Endothelial cell of umbilical vein (primary cell): ENCODE data around the gene CD300LF. TPM values are rescaled to one million over a fixed set of nuclear protein-coding genes. Genes with fewer than 3 reads are reported as not detected.

ENCODE experiments used
- BruUV-seq: library from RNA; stranded (reverse); fragments of 400-500 nt; replicated peaks from 2 replicates; lab custom pipeline; 2021; lab: Mats Ljungman, UMichigan
- CTCF ChIA-PET: fragments of 300-600, 350-600 bp; sonication (Branson Sonifier 250); formaldehyde crosslinking; loops from one replicate; lab custom pipeline; 2021; ENCODE audit warnings: antibody characterized with exemption, inconsistent platforms; lab: Charles Lee
- POLR2A ChIA-PET: fragments of 300-600, 350-600 bp; sonication (Branson Sonifier 250); formaldehyde crosslinking; loops from one replicate; lab custom pipeline; 2021; ENCODE audit warnings: antibody characterized with exemption, inconsistent platforms; lab: Charles Lee
- DNase-seq: peaks from one replicate; pipeline ENCODE4 v3.0.0-alpha.2; 2011; ENCODE audit warnings: low read depth, low spot score
- FAIRE-seq: peaks from 2 replicates; lab custom pipeline; 2011; peaks lifted over from hg19 to GRCh38; lab: Jason Lieb, UNC
- H2AFZ ChIP-seq: 2 replicates; pipeline ENCODE4 v1.6.0; 2012; ENCODE audit warnings: low read depth, low read length, control low read depth, inconsistent platforms
- H3K27ac ChIP-seq: 2 replicates; pipeline ENCODE4 v1.5.1; 2011; ENCODE audit warnings: low read depth, mild to moderate bottlenecking, control low read depth, low read length, moderate library complexity; ENCODE audit not compliant: insufficient read depth
- H3K27me3 ChIP-seq, 2 experiments: 2 replicates each; pipeline versions ENCODE4 v1.6.0 to v1.6.1; 2011; ENCODE audit warnings: low read length in 2 of 2, mixed read lengths in 1 of 2; ENCODE audit not compliant: control insufficient read depth in 2 of 2, insufficient read depth in 2 of 2
- H3K36me3 ChIP-seq, 2 experiments: 2 replicates in 1 of 2; 3 replicates in 1 of 2; pipeline ENCODE4 v1.5.1; 2011; ENCODE audit warnings: low read length in 2 of 2, mild to moderate bottlenecking in 1 of 2, moderate library complexity in 1 of 2; ENCODE audit not compliant: control insufficient read depth in 2 of 2, insufficient read depth in 2 of 2; ENCODE audit errors: extremely low read depth in 1 of 2
- H3K4me1 ChIP-seq: 3 replicates; pipeline ENCODE4 v1.5.1; 2011; ENCODE audit warnings: mild to moderate bottlenecking, low read length; ENCODE audit not compliant: control insufficient read depth, insufficient read depth; ENCODE audit errors: extremely low read depth
- H3K4me2 ChIP-seq: 2 replicates; pipeline ENCODE4 v1.6.1; 2011; ENCODE audit warnings: low read length, control low read depth, mixed read lengths; ENCODE audit not compliant: insufficient read depth
- H3K4me3 ChIP-seq, 3 experiments: fragments of 200-600 bp in 1 of 3; sonication (generic), shearing (Covaris generic) in 1 of 3; replicated peaks in 1 of 3; 2 replicates each; pipeline ENCODE4 v1.5.1; 2011 to 2016; ENCODE audit warnings: control low read depth in 3 of 3, low read length in 3 of 3, mild to moderate bottlenecking in 2 of 3, inconsistent platforms in 1 of 3, low read depth in 1 of 3, moderate library complexity in 1 of 3; ENCODE audit not compliant: insufficient read depth in 1 of 3
- H3K79me2 ChIP-seq: 2 replicates; pipeline ENCODE4 v1.6.0; 2012; ENCODE audit warnings: low read length, inconsistent platforms; ENCODE audit not compliant: control insufficient read depth, insufficient read depth
- H3K9ac ChIP-seq: replicated peaks from 2 replicates; pipeline ENCODE3; 2011; ENCODE audit warnings: low read length, control low read depth; ENCODE audit not compliant: insufficient read depth; ENCODE audit errors: extremely low read depth
- H3K9me1 ChIP-seq: replicated peaks from 3 replicates; pipeline ENCODE4 v1.6.0; 2011; ENCODE audit warnings: mild to moderate bottlenecking, low read length; ENCODE audit not compliant: control insufficient read depth, insufficient read depth; ENCODE audit errors: extremely low read depth
- H3K9me3 ChIP-seq: replicated peaks from 2 replicates; pipeline ENCODE4 v1.5.1; 2012; ENCODE audit warnings: low read length, inconsistent platforms; ENCODE audit not compliant: control insufficient read depth, insufficient read depth
- H4K20me1 ChIP-seq: replicated peaks from 2 replicates; pipeline ENCODE3; 2011; ENCODE audit warnings: mild to moderate bottlenecking, low read length; ENCODE audit not compliant: control insufficient read depth, insufficient read depth; ENCODE audit errors: extremely low read depth
- EZH2 ChIP-seq: IDR thresholded peaks from 2 replicates; pipeline ENCODE4 v1.6.1; 2012; ENCODE audit warnings: borderline replicate concordance, low read depth, mild to moderate bottlenecking, moderate library complexity, low read length, inconsistent platforms; ENCODE audit not compliant: severe bottlenecking
- FOS ChIP-seq: IDR thresholded peaks from 2 replicates; pipeline ENCODE4 v1.6.1; 2011; ENCODE audit warnings: mild to moderate bottlenecking, low read length, moderate library complexity, borderline replicate concordance; ENCODE audit not compliant: insufficient read depth
- GATA2 ChIP-seq: IDR thresholded peaks from 2 replicates; pipeline ENCODE4 v1.7.0; 2011; ENCODE audit warnings: low read depth, mild to moderate bottlenecking, moderate library complexity, mixed read lengths, low read length; ENCODE audit not compliant: insufficient read length, insufficient read depth
- JUN ChIP-seq: IDR thresholded peaks from 2 replicates; pipeline ENCODE4 v1.6.1; 2011; ENCODE audit warnings: borderline replicate concordance, low read depth; ENCODE audit not compliant: insufficient read length, insufficient read depth
- MYC ChIP-seq: IDR thresholded peaks from one replicate; pipeline ENCODE4 v1.6.1; 2011; ENCODE audit warnings: mild to moderate bottlenecking, low read depth, low read length
- POLR2A ChIP-seq: IDR thresholded peaks from 2 replicates; pipeline ENCODE4 v1.6.1; 2012; ENCODE audit warnings: low read depth, mild to moderate bottlenecking, control low read depth, low read length
- POLR2AphosphoS5 ChIP-seq: IDR thresholded peaks from 2 replicates; pipeline ENCODE4 v1.6.1; 2012; ENCODE audit warnings: low read depth, mild to moderate bottlenecking, control low read depth, low read length, moderate library complexity; ENCODE audit not compliant: insufficient read depth
- dilution Hi-C: fragments of 300-500 bp; cut with MboI; formaldehyde crosslinking; loops from one replicate; pipeline ENCODE4 v1.15.0; 2019; ENCODE audit warnings: low sequenced_read_pairs; ENCODE audit not compliant: extremely low pct_ligation_motif_present
- intact Hi-C: fragments of 100-400 bp; cut with micrococcal nuclease; formaldehyde crosslinking; loops from one replicate; pipeline ENCODE4 v1.10.0; 2022
- polyA plus RNA-seq, 4 experiments: library from polyadenylated mRNA; depleted of rRNA in 3 of 4; stranded (reverse) in 3 of 4; unstranded in 1 of 4; fragments of >200 nt; gene quantifications; 2 replicates each; pipeline versions ENCODE4 v1.2.1 to v1.2.3, GENCODE V29; 2011 to 2012; ENCODE audit warnings: missing spikeins in 1 of 4
- total RNA-seq: library from RNA; stranded (reverse); gene quantifications from 2 replicates; pipeline ENCODE4 v1.2.3, GENCODE V29; 2021
- TF ChIP-seq, protein P1 (sequence below), 2 donors: IDR thresholded peaks; 1 replicate in 1 of 2; 2 replicates in 1 of 2; pipeline ENCODE4 v1.5.1; 2011; ENCODE audit warnings: low read length in 2 of 2, mild to moderate bottlenecking in 2 of 2, moderate library complexity in 2 of 2, control low read depth in 1 of 2, inconsistent platforms in 1 of 2, low read depth in 1 of 2; ENCODE audit not compliant: insufficient read depth in 1 of 2; ENCODE audit errors: extremely low read depth in 1 of 2
- TF ChIP-seq, protein P2 (sequence below): IDR thresholded peaks from 2 replicates; pipeline ENCODE4 v1.6.1; 2011; ENCODE audit not compliant: insufficient read depth, insufficient read length

Gene CD300LF
- total and polyA plus RNA-seq, 2 donors (not counting 3 experiments of a cell fraction or from before 2014, with no cell fraction given): not detected

DNA sequence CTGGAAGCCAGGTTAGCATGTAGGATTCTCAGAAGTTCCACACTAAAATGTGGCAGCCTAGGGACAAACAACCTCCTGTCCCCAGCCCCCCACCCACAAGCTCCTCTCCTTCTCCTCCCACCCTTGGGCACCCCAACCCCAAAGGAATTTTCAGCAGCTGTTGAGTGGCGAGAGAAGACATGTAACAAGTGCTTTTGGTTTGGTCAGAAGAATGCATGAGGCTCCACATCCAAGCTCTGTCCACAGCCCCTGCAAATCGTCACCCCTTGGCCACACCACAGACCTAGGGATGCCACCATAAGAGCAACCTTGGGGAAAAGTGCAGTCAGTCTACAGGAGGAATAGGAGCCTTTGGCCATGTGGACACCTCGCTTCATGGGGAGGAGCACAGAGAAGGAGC is 12.4 kb upstream of the CD300LF start:
- H3K4me1 ChIP-seq: no peaks in the 10 kb centered on the region
- H3K9ac ChIP-seq: no peak overlapping the region
- no peaks in the 10 kb centered on the region for H3K27me3 ChIP-seq
- H4K20me1 ChIP-seq: no peaks in the 10 kb centered on the region
- no peak overlapping the region for H2AFZ ChIP-seq
- no peak overlapping the region for H3K4me2 ChIP-seq
- H3K9me3 ChIP-seq: no peaks in the 10 kb centered on the region
- ChIA-PET CTCF (interaction anchor here (1.2 kb wide), 1 partner anchor 46 kb away, joined by 3 read pairs; no protein-coding TSS in a partner anchor), POLR2A (no interaction called here)
- BruUV-seq: no TSS peak
- dilution Hi-C loops: no loop called here
- H3K79me2 ChIP-seq: no peaks in the 10 kb centered on the region
- H3K4me3 ChIP-seq: no peak overlapping the region
- no peak for DNase-seq
- TF ChIP-seq FOS (no peak), JUN (no peak), MYC (no peak), POLR2AphosphoS5 (no peak), EZH2 (no peak), GATA2 (no peak), POLR2A (no peak)
- TF ChIP-seq, protein P1, sequence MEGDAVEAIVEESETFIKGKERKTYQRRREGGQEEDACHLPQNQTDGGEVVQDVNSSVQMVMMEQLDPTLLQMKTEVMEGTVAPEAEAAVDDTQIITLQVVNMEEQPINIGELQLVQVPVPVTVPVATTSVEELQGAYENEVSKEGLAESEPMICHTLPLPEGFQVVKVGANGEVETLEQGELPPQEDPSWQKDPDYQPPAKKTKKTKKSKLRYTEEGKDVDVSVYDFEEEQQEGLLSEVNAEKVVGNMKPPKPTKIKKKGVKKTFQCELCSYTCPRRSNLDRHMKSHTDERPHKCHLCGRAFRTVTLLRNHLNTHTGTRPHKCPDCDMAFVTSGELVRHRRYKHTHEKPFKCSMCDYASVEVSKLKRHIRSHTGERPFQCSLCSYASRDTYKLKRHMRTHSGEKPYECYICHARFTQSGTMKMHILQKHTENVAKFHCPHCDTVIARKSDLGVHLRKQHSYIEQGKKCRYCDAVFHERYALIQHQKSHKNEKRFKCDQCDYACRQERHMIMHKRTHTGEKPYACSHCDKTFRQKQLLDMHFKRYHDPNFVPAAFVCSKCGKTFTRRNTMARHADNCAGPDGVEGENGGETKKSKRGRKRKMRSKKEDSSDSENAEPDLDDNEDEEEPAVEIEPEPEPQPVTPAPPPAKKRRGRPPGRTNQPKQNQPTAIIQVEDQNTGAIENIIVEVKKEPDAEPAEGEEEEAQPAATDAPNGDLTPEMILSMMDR (IDR thresholded peaks at IDR 0.05; ENCODE audit: extremely low read depth in 1 of 2, insufficient read depth in 1 of 2, low read depth in 1 of 2, low read length in 2 of 2): no peak
- TF ChIP-seq, protein P2, sequence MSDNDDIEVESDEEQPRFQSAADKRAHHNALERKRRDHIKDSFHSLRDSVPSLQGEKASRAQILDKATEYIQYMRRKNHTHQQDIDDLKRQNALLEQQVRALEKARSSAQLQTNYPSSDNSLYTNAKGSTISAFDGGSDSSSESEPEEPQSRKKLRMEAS: no peak
- no peaks in the 10 kb centered on the region for H3K9me1 ChIP-seq
- no peak for FAIRE-seq
- H3K36me3 ChIP-seq: no peaks in the 10 kb centered on the region
- no peak overlapping the region for H3K27ac ChIP-seq
- intact Hi-C loops: no loop called here
